MCF 10A (cell line): ENCODE data around the gene SLC1A4. TPM values are rescaled to one million over a fixed set of nuclear protein-coding genes. Genes with fewer than 3 reads are reported as not detected.
"Not testable (repeated sequence)": the region's sequence is repeated elsewhere in the genome, so short reads cannot be mapped to it uniquely, and the experiment has no call there.

Experiments used
- BruUV-seq: library from RNA; stranded (reverse); fragments of 400-500 nt; replicated peaks from 2 replicates; lab custom pipeline; 2021; lab: Mats Ljungman, UMichigan
- CTCF ChIA-PET: fragments of 300-600 bp; sonication (Branson Sonifier 250); formaldehyde crosslinking; extraction: SDS; loops from one replicate; lab custom pipeline; 2021; ENCODE audit warnings: antibody characterized with exemption, inconsistent platforms; lab: Yijun Ruan, JAX
- POLR2A ChIA-PET: fragments of 300-600, 350-650 bp; sonication (Branson Sonifier 250); formaldehyde crosslinking; extraction: SDS; loops from one replicate; lab custom pipeline; 2020; ENCODE audit warnings: antibody characterized with exemption, inconsistent platforms; lab: Yijun Ruan, JAX
- DNase-seq: peaks from one replicate; pipeline ENCODE4 v3.0.0-alpha.2; 2018; ENCODE audit not compliant: unreplicated experiment
- H3K27ac Mint-ChIP-seq: one replicate; pipeline ENCODE4 v1.8.0; 2022; ENCODE audit warnings: mild to moderate bottlenecking, low read depth, mixed read lengths; ENCODE audit not compliant: unreplicated experiment
- H3K27me3 Mint-ChIP-seq: one replicate; pipeline ENCODE4 v1.8.0; 2022; ENCODE audit warnings: mixed read lengths; ENCODE audit not compliant: insufficient read depth, unreplicated experiment
- H3K36me3 Mint-ChIP-seq: one replicate; pipeline ENCODE4 v1.8.0; 2022; ENCODE audit warnings: mild to moderate bottlenecking, moderate library complexity, mixed read lengths; ENCODE audit not compliant: insufficient read depth, unreplicated experiment
- H3K4me1 Mint-ChIP-seq: one replicate; pipeline ENCODE4 v1.8.0; 2022; ENCODE audit warnings: mixed read lengths; ENCODE audit not compliant: insufficient read depth, unreplicated experiment
- H3K4me3 Mint-ChIP-seq: one replicate; pipeline ENCODE4 v1.8.0; 2022; ENCODE audit warnings: mild to moderate bottlenecking, moderate library complexity, mixed read lengths; ENCODE audit not compliant: unreplicated experiment
- H3K9me3 Mint-ChIP-seq: one replicate; pipeline ENCODE4 v1.8.0; 2022; ENCODE audit warnings: mixed read lengths; ENCODE audit not compliant: unreplicated experiment
- CTCF ChIP-seq: fragments of 200-600 bp; IDR thresholded peaks from one replicate; pipeline ENCODE4 v1.8.0; 2022; ENCODE audit warnings: antibody characterized with exemption, mild to moderate bottlenecking; ENCODE audit not compliant: unreplicated experiment
- intact Hi-C: fragments of 100-400 bp; cut with micrococcal nuclease; formaldehyde crosslinking; loops from 2 replicates; pipeline ENCODE4 v1.14.1; 2022
- total RNA-seq: library from RNA; stranded (reverse); gene quantifications from 2 replicates; pipeline ENCODE4 v1.2.3, GENCODE V29; 2022

Gene SLC1A4
- total RNA-seq, 1 experiment from 2014 or later = 36.0 TPM

- CTCF ChIA-PET = no interaction called here
- no peaks in the 10 kb centered on the region for H3K9me3 Mint-ChIP-seq
- POLR2A ChIA-PET = no interaction called here
- no peak overlapping the region for H3K27ac Mint-ChIP-seq
- no peak for TF ChIP-seq CTCF
- H3K27me3 Mint-ChIP-seq = no peaks in the 10 kb centered on the region
- H3K36me3 Mint-ChIP-seq = no peaks in the 10 kb centered on the region
- intact Hi-C loops = no loop called here
- H3K4me1 Mint-ChIP-seq = no peaks in the 10 kb centered on the region
- no peak overlapping the region for H3K4me3 Mint-ChIP-seq
- DNase-seq = no peak
- no TSS peak for BruUV-seq
These were observed 30.6 kb upstream of the SLC1A4 start for GRCh38 chr2:64958556-64958955.

GRCh38 chr2:64960819-64961218 is 28.4 kb upstream of the SLC1A4 start:
- no peaks in the 10 kb centered on the region for H3K9me3 Mint-ChIP-seq
- no peak for DNase-seq
- CTCF ChIA-PET = no interaction called here
- H3K27ac Mint-ChIP-seq = no peak overlapping the region
- no peaks in the 10 kb centered on the region for H3K36me3 Mint-ChIP-seq
- POLR2A ChIA-PET = no interaction called here
- H3K4me3 Mint-ChIP-seq = no peak overlapping the region
- no peaks in the 10 kb centered on the region for H3K4me1 Mint-ChIP-seq
- TF ChIP-seq CTCF = no peak
- no peaks in the 10 kb centered on the region for H3K27me3 Mint-ChIP-seq
- intact Hi-C loops = no loop called here
- BruUV-seq = no TSS peak

- POLR2A ChIA-PET = interaction anchor here (0.6 to 0.9 kb wide), 2 partner anchors 12 to 121 kb away, joined by 3 read pairs; no protein-coding TSS in a partner anchor
- intact Hi-C loops, H3K27me3 Mint-ChIP-seq, H3K27ac Mint-ChIP-seq, H3K36me3 Mint-ChIP-seq, H3K9me3 Mint-ChIP-seq, H3K4me1 Mint-ChIP-seq, BruUV-seq, H3K4me3 Mint-ChIP-seq, DNase-seq: not testable (repeated sequence)
- CTCF ChIA-PET = interaction anchor here (1.0 to 1.3 kb wide), 3 partner anchors 9 to 12 kb away, joined by 3 to 6 read pairs (median 4); no protein-coding TSS in a partner anchor
These were observed 26.1 kb upstream of the SLC1A4 start for GRCh38 chr2:64963138-64963537.

GRCh38 chr2:64963719-64964118 is 25.5 kb upstream of the SLC1A4 start:
- TF ChIP-seq CTCF = no peak
- H3K36me3 Mint-ChIP-seq = no peaks in the 10 kb centered on the region
- no peak for DNase-seq
- H3K27me3 Mint-ChIP-seq = no peaks in the 10 kb centered on the region
- intact Hi-C loops = no loop called here
- ChIA-PET POLR2A (interaction anchor here (0.9 kb wide), 1 partner anchor 11 kb away, joined by 3 read pairs; no protein-coding TSS in a partner anchor), CTCF (interaction anchor here (1.2 kb wide), 1 partner anchor 10 kb away, joined by 6 read pairs; no protein-coding TSS in a partner anchor)
- no peaks in the 10 kb centered on the region for H3K4me1 Mint-ChIP-seq
- no TSS peak for BruUV-seq
- no peaks in the 10 kb centered on the region for H3K9me3 Mint-ChIP-seq
- no peak overlapping the region for H3K27ac Mint-ChIP-seq
- H3K4me3 Mint-ChIP-seq = no peak overlapping the region
